NT2/D1 (cell line): ENCODE results near the gene PITPNM3.

ENCODE experiments used
- SUZ12 ChIP-seq: IDR thresholded peaks from 2 replicates; pipeline ENCODE4 v1.6.1; 2011; ENCODE audit not compliant: insufficient read length, insufficient read depth; ENCODE audit errors: extremely low read depth
- ZNF274 ChIP-seq: IDR thresholded peaks from 2 replicates; pipeline ENCODE4 v1.6.1; 2011; ENCODE audit warnings: mild to moderate bottlenecking, low read depth, low read length

DNA sequence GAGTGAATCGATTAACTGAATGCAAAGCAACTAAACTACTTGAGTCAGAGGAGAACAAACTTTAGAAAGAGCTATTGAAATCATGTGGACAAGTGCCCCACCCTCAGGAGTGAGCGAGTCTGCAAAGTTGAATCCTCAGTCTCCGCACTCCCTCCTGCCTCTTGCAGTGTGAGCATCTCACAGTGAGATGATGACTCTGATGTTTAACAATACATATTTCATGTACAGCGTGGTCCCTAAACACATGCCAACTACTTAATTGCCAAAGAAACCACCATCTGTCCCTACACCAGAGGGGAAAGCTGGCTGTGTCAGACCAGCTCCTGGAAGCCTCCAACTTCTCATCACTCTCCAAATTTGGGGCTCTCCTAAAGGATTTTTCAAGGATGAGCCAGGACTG, 80.9 kb downstream of the PITPNM3 start:
- TF ChIP-seq ZNF274 (no peak), SUZ12 (no peak)
